KOPT-K1 (cell line): ENCODE measurements around the gene ZBTB38.

Source experiments
- H3K27ac ChIP-seq: fragments of 200-600 bp; sonication (generic); 2 replicates; pipeline ENCODE4 v1.5.1; 2016; ENCODE audit warnings: antibody characterized with exemption, mild to moderate bottlenecking, low read depth, low read length; ENCODE audit not compliant: poor library complexity, severe bottlenecking
- H3K36me3 ChIP-seq: fragments of 200-600 bp; sonication (generic); 2 replicates; pipeline ENCODE4 v1.5.1; 2017; ENCODE audit warnings: antibody characterized with exemption, mild to moderate bottlenecking, low read length, moderate library complexity; ENCODE audit not compliant: insufficient read depth
- H3K9me3 ChIP-seq: fragments of 200-600 bp; sonication (generic); 2 replicates; pipeline ENCODE4 v1.5.1; 2017; ENCODE audit warnings: antibody characterized with exemption, low read length, mild to moderate bottlenecking; ENCODE audit not compliant: insufficient read depth, poor library complexity, severe bottlenecking

Gene ZBTB38

GRCh38 chr3:141408596-141408995 lies 40.3 kb downstream of the ZBTB38 start:
- H3K36me3 ChIP-seq, result no peaks in the 10 kb centered on the region
- H3K9me3 ChIP-seq, result no peaks in the 10 kb centered on the region
- H3K27ac ChIP-seq, result no peak overlapping the region

GRCh38 chr3:141409940-141410241 lies 41.6 kb downstream of the ZBTB38 start:
- Histone ChIP-seq H3K27ac (no peak overlapping the region), H3K36me3 (no peaks in the 10 kb centered on the region), H3K9me3 (no peaks in the 10 kb centered on the region)

GRCh38 chr3:141410408-141410807 lies 42.1 kb downstream of the ZBTB38 start:
- H3K9me3 ChIP-seq, result no peaks in the 10 kb centered on the region
- H3K36me3 ChIP-seq, result no peaks in the 10 kb centered on the region
- H3K27ac ChIP-seq, result no peak overlapping the region

- no peak overlapping the region for H3K27ac ChIP-seq
- H3K36me3 ChIP-seq, result no peaks in the 10 kb centered on the region
- no peaks in the 10 kb centered on the region for H3K9me3 ChIP-seq
Observed at GRCh38 chr3:141410846-141411245, 42.5 kb downstream of the ZBTB38 start.

GRCh38 chr3:141411251-141411771 lies 43.0 kb downstream of the ZBTB38 start:
- H3K9me3 ChIP-seq, result no peaks in the 10 kb centered on the region
- H3K36me3 ChIP-seq, result no peaks in the 10 kb centered on the region
- no peak overlapping the region for H3K27ac ChIP-seq

GRCh38 chr3:141412087-141412935 lies 44.0 kb downstream of the ZBTB38 start:
- H3K27ac ChIP-seq, result no peak overlapping the region
- no peaks in the 10 kb centered on the region for H3K36me3 ChIP-seq
- no peaks in the 10 kb centered on the region for H3K9me3 ChIP-seq

GRCh38 chr3:141412936-141413354 lies 44.6 kb downstream of the ZBTB38 start:
- no peaks in the 10 kb centered on the region for H3K36me3 ChIP-seq
- no peak overlapping the region for H3K27ac ChIP-seq
- H3K9me3 ChIP-seq, result no peaks in the 10 kb centered on the region

GRCh38 chr3:141413391-141413790 lies 45.1 kb downstream of the ZBTB38 start:
- Histone ChIP-seq H3K27ac (no peak overlapping the region), H3K9me3 (no peaks in the 10 kb centered on the region), H3K36me3 (no peaks in the 10 kb centered on the region)

GRCh38 chr3:141413801-141414689 lies 45.7 kb downstream of the ZBTB38 start:
- H3K27ac ChIP-seq, result no peak overlapping the region
- no peaks in the 10 kb centered on the region for H3K36me3 ChIP-seq
- H3K9me3 ChIP-seq, result no peaks in the 10 kb centered on the region

GRCh38 chr3:141414800-141415462 lies 46.6 kb downstream of the ZBTB38 start:
- Histone ChIP-seq H3K36me3 (no peaks in the 10 kb centered on the region), H3K9me3 (no peaks in the 10 kb centered on the region), H3K27ac (no peak overlapping the region)

- H3K9me3 ChIP-seq, result no peaks in the 10 kb centered on the region
- H3K36me3 ChIP-seq, result no peaks in the 10 kb centered on the region
- no peak overlapping the region for H3K27ac ChIP-seq
Observed at GRCh38 chr3:141415953-141416352, 47.6 kb downstream of the ZBTB38 start.
